Vagina (tissue), 2 donors: ENCODE results near the gene ACTA1.

ENCODE experiments used
- POLR2A ChIP-seq, 2 donors: fragments of 450-650 bp; IDR thresholded peaks; one replicate each; pipeline ENCODE4 v1.6.1; 2017; ENCODE audit warnings: antibody characterized with exemption in 2 of 2, mild to moderate bottlenecking in 2 of 2, moderate library complexity in 2 of 2
- TF ChIP-seq, protein P1 (sequence below), 3 experiments: fragments of 450-650 bp in 2 of 3; fragments of 200-600 bp in 1 of 3; sonication (generic) in 1 of 3; IDR thresholded peaks; one replicate each; pipeline ENCODE4 v1.5.1; 2017 to 2019; ENCODE audit warnings: antibody characterized with exemption in 3 of 3, mild to moderate bottlenecking in 2 of 3, moderate library complexity in 2 of 3

DNA sequence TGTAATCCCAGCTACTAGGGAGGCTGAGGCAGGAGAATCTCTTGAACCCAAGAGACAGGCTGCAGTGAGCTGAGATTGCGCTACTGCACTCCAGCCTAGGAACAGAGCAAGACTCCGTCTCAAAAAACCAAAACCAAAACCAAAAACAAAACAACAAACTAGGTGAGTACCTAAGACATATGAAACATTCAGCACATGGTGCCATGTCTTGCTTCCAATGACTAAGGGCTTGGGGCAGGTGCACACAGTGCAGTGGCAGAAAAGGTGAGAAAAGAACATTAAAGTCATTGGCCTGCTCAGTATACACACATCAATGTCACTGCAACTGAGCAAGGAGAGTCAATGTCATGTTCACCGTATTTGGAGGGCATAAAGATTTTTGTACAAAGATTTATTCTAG lies 4.1 kb upstream of the ACTA1 start:
- TF ChIP-seq, protein P1, sequence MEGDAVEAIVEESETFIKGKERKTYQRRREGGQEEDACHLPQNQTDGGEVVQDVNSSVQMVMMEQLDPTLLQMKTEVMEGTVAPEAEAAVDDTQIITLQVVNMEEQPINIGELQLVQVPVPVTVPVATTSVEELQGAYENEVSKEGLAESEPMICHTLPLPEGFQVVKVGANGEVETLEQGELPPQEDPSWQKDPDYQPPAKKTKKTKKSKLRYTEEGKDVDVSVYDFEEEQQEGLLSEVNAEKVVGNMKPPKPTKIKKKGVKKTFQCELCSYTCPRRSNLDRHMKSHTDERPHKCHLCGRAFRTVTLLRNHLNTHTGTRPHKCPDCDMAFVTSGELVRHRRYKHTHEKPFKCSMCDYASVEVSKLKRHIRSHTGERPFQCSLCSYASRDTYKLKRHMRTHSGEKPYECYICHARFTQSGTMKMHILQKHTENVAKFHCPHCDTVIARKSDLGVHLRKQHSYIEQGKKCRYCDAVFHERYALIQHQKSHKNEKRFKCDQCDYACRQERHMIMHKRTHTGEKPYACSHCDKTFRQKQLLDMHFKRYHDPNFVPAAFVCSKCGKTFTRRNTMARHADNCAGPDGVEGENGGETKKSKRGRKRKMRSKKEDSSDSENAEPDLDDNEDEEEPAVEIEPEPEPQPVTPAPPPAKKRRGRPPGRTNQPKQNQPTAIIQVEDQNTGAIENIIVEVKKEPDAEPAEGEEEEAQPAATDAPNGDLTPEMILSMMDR (IDR thresholded peaks at IDR 0.05): no peak
- TF ChIP-seq POLR2A (IDR thresholded peaks at IDR 0.05): no peak
